Fibroblast of the aortic adventitia (primary cell): Measurements from ENCODE around the gene SCG3. TPM values are rescaled to one million over a fixed set of nuclear protein-coding genes. Genes with fewer than 3 reads are reported as not detected.

Source experiments
- DNase-seq: peaks from one replicate; pipeline ENCODE4 v3.0.0-alpha.2; 2010; ENCODE audit warnings: low read depth
- H3K4me3 ChIP-seq: 2 replicates; pipeline ENCODE4 v1.5.1; 2011; ENCODE audit warnings: low read depth, mild to moderate bottlenecking, control low read depth, low read length, moderate library complexity
- CTCF ChIP-seq: IDR thresholded peaks from 2 replicates; pipeline ENCODE4 v1.5.1; 2011; ENCODE audit warnings: mild to moderate bottlenecking, low read length, control low read depth, inconsistent platforms; ENCODE audit not compliant: insufficient read depth
- total RNA-seq: library from RNA; depleted of rRNA; stranded (reverse); fragments of >200 nt; gene quantifications from 2 replicates; pipeline ENCODE4 v1.2.3, GENCODE V29; 2012; ENCODE audit warnings: low replicate concordance

SCG3 gene
- total RNA-seq, 1 donor: not detected

- no peak for TF ChIP-seq CTCF
- DNase-seq: no peak
These were observed 43.4 kb downstream of the SCG3 start for GRCh38 chr15:51724673-51725072.

GRCh38 chr15:51726302-51727073 is 45.2 kb downstream of the SCG3 start:
- no peak overlapping the region for H3K4me3 ChIP-seq
- no peak for TF ChIP-seq CTCF
- DNase-seq: peak; percentile 83

More at GRCh38 chr15:51724673-51725072, 43.4 kb downstream of the SCG3 start:
- no peak overlapping the region for H3K4me3 ChIP-seq

GRCh38 chr15:51727141-51727897 is 46.0 kb downstream of the SCG3 start:
- peak; percentile 33 for DNase-seq
- H3K4me3 ChIP-seq: no peak overlapping the region
- peak; percentile 36 for TF ChIP-seq CTCF

GRCh38 chr15:51731549-51732267 is 50.4 kb downstream of the SCG3 start:
- TF ChIP-seq CTCF: no peak
- peak; percentile 72 for DNase-seq
- peak overlapping the region; percentile 35 for H3K4me3 ChIP-seq

GRCh38 chr15:51732646-51733045 is 51.3 kb downstream of the SCG3 start:
- H3K4me3 ChIP-seq: no peak overlapping the region
- DNase-seq: no peak
- TF ChIP-seq CTCF: no peak

- TF ChIP-seq CTCF: peak; percentile 5
- H3K4me3 ChIP-seq: no peak overlapping the region
- DNase-seq: no peak
These were observed 54.1 kb downstream of the SCG3 start for GRCh38 chr15:51735228-51736010.
